ENCODE measurements around the gene COL16A1.
A peak's percentile ranks its signal among the peaks of the same experiment; 100 is the strongest.

COL16A1 gene

GRCh38 chr1:31745946-31746670 is 42.3 kb upstream of the COL16A1 start:
- ATAC-seq (ENCODE audit: insufficient read depth, low read depth), result no peak
- Histone ChIP-seq H3K4me3 (ENCODE audit: low read depth in 1 of 2, low read length in 2 of 2) (no peak overlapping the region), H2AFZ (ENCODE audit: low read depth, low read length) (no peak overlapping the region), H3K9ac (ENCODE audit: low read depth, low read length) (no peak overlapping the region), H4K20me1 (ENCODE audit: insufficient read depth, low read length) (peaks cover 15% of the 10 kb centered on the region; the same call in 1 of the 2 replicates), H3K36me3 (ENCODE audit: insufficient read depth, low read length) (no peaks in the 10 kb centered on the region), H3K27ac (ENCODE audit: low read length) (no peak overlapping the region), H3K4me2 (ENCODE audit: insufficient read depth, low read length) (no peak overlapping the region), H3K79me2 (ENCODE audit: insufficient read depth, low read length) (no peaks in the 10 kb centered on the region), H3K27me3 (ENCODE audit: insufficient read depth, low read length, poor library complexity) (no peaks in the 10 kb centered on the region), H3K9me3 (ENCODE audit: insufficient read depth, low read length, severe bottlenecking) (no peaks in the 10 kb centered on the region), H3K4me1 (ENCODE audit: insufficient read depth, low read length) (peaks cover under 1% of the 10 kb centered on the region; the same call in 1 of the 2 replicates)
- DNase-seq, result no peak
- TF ChIP-seq CTCF (IDR thresholded peaks at IDR 0.05; ENCODE audit: borderline replicate concordance, extremely low read depth, low read length, poor library complexity, severe bottlenecking) (no peak), EZH2 (IDR thresholded peaks at IDR 0.05; ENCODE audit: borderline replicate concordance, low read depth, low read length, severe bottlenecking) (no peak)

DNA sequence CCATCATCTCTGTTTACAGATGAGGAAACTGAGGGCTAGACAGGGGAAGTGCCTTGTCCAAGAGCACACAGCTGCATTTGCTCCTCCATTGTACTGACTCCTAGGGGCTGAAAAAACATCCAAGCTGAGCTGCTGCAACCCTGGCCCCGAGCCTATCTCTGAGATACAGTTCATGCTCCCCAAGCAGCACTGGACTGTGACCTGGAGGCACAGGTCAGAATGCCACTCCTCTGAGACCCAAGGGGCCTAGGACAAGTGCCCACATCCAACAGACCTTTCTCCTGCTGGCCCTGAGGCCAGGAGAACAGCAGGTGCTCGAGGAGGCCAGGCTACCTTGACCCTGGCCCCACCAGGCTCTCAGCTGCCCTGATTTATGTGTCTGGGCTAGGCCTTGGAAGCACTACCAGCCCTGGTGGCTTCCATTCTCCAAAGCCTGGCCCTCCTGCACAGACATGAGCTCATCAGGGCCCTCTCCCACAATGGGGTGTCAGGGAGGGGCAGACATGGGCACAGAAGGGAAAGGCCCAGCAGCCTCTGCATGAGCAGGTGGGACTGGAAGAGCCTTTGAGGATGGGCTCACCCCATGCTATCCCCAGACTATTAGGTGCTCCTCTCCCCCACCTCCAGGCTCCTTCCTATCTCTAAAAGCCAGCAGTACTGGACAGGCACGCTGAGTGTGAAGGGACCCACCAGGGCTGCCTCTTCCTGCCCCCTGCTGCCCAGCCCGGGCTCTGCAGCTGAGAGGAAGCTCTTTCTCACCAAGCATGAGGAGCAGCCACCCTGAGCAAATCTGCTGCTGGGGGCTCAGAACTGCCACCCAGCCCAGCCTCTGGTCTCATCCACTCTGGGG is 41.5 kb upstream of the COL16A1 start:
- Histone ChIP-seq H4K20me1 (ENCODE audit: insufficient read depth, low read length) (peaks cover 15% of the 10 kb centered on the region; the same call in 1 of the 2 replicates), H2AFZ (ENCODE audit: low read depth, low read length) (no peak overlapping the region), H3K4me1 (ENCODE audit: insufficient read depth, low read length) (no peaks in the 10 kb centered on the region), H3K36me3 (ENCODE audit: insufficient read depth, low read length) (no peaks in the 10 kb centered on the region), H3K27me3 (ENCODE audit: insufficient read depth, low read length, poor library complexity) (no peaks in the 10 kb centered on the region), H3K79me2 (ENCODE audit: insufficient read depth, low read length) (no peaks in the 10 kb centered on the region), H3K9ac (ENCODE audit: low read depth, low read length) (no peak overlapping the region), H3K4me3 (ENCODE audit: low read depth in 1 of 2, low read length in 2 of 2) (no peak overlapping the region), H3K9me3 (ENCODE audit: insufficient read depth, low read length, severe bottlenecking) (no peaks in the 10 kb centered on the region), H3K27ac (ENCODE audit: low read length) (no peak overlapping the region), H3K4me2 (ENCODE audit: insufficient read depth, low read length) (no peak overlapping the region)
- TF ChIP-seq EZH2 (IDR thresholded peaks at IDR 0.05; ENCODE audit: borderline replicate concordance, low read depth, low read length, severe bottlenecking) (no peak), CTCF (IDR thresholded peaks at IDR 0.05; ENCODE audit: borderline replicate concordance, extremely low read depth, low read length, poor library complexity, severe bottlenecking) (peak; percentile 79)
- peak; percentile 67 for DNase-seq
- ATAC-seq (ENCODE audit: insufficient read depth, low read depth), result peak; percentile 89

DNA sequence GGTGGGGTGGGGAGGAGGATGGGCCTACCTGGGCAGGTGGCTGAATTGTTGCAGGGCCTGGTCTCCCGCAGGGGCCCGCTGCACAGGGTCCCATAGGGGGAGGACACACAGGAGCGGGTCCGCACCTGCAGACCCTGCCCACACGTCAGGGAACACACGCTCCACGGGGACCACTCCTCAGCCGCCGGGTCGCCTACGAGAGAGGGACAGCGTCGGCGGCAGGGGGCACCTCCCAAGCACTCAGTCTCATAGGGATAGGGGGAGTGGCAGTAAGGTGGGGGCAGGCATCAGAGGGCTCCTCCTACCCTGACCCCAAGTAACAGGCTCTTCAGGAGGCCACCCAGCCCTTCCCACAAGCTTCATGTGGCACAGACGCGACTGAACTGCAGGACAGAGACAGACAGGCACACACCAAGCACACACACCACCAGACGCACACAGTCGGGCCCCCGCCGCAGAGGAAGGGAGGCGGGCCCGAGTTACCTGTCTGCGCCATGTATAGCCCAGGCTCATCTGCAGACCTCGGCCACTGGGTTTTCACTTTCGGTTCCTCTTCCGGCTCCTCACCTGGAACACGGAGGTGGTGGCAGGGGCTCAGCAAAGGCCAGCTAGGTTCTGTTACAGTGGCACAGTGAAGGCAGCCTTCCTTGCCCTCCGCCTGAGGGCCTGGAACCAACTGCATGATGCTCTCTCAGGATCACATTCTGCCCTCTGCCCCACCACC is 40.5 kb upstream of the COL16A1 start:
- no peak for DNase-seq
- no peak for TF ChIP-seq EZH2 (IDR thresholded peaks at IDR 0.05; ENCODE audit: borderline replicate concordance, low read depth, low read length, severe bottlenecking)
- TF ChIP-seq CTCF (IDR thresholded peaks at IDR 0.05; ENCODE audit: borderline replicate concordance, extremely low read depth, low read length, poor library complexity, severe bottlenecking), result no peak
- Histone ChIP-seq H3K4me2 (ENCODE audit: insufficient read depth, low read length) (no peak overlapping the region), H3K9me3 (ENCODE audit: insufficient read depth, low read length, severe bottlenecking) (no peaks in the 10 kb centered on the region), H2AFZ (ENCODE audit: low read depth, low read length) (no peak overlapping the region), H3K4me3 (ENCODE audit: low read depth in 1 of 2, low read length in 2 of 2) (no peak overlapping the region), H3K9ac (ENCODE audit: low read depth, low read length) (no peak overlapping the region), H3K27me3 (ENCODE audit: insufficient read depth, low read length, poor library complexity) (no peaks in the 10 kb centered on the region), H3K79me2 (ENCODE audit: insufficient read depth, low read length) (no peaks in the 10 kb centered on the region), H3K27ac (ENCODE audit: low read length) (no peak overlapping the region), H4K20me1 (ENCODE audit: insufficient read depth, low read length) (peaks cover 18% of the 10 kb centered on the region; the same call in 1 of the 2 replicates), H3K4me1 (ENCODE audit: insufficient read depth, low read length) (no peaks in the 10 kb centered on the region), H3K36me3 (ENCODE audit: insufficient read depth, low read length) (no peaks in the 10 kb centered on the region)
- no peak for ATAC-seq (ENCODE audit: insufficient read depth, low read depth)
